CD4-positive, alpha-beta T cell (primary cell): ENCODE results near the gene NES. TPM values are rescaled to one million over a fixed set of nuclear protein-coding genes. Genes with fewer than 3 reads are reported as not detected.

Experiments used
- ATAC-seq: fragments of 200-7000 bp; cut with Tn5 transposase; one replicate; pipeline ENCODE4 v1.10.0; 2022; ENCODE audit warnings: mild to moderate bottlenecking; ENCODE audit not compliant: poor library complexity
- CTCF ChIA-PET: fragments of 350-600 bp; sonication (Branson Sonifier 250); formaldehyde crosslinking; loops from one replicate; lab custom pipeline; 2021; ENCODE audit warnings: antibody characterized with exemption, inconsistent platforms; lab: Charles Lee
- POLR2A ChIA-PET: fragments of 350-600 bp; sonication (Branson Sonifier 250); formaldehyde crosslinking; loops from one replicate; lab custom pipeline; 2021; ENCODE audit warnings: antibody characterized with exemption, inconsistent platforms; lab: Charles Lee
- DNase-seq, 14 experiments: peaks; one replicate each; pipeline ENCODE4 v3.0.0-alpha.2; 2013 to 2020; ENCODE audit warnings: mixed read lengths in 2 of 14
- H3K27ac ChIP-seq, 2 donors: one replicate each; pipeline versions ENCODE4 v1.5.1 to v1.7.0; 2013; ENCODE audit warnings: low read length in 2 of 2, low read depth in 1 of 2, mild to moderate bottlenecking in 1 of 2
- H3K27me3 ChIP-seq, 2 experiments: 1 replicate in 1 of 2; 2 replicates in 1 of 2; pipeline versions ENCODE4 v1.6.1 to v1.7.0; 2013; ENCODE audit warnings: low read length in 2 of 2, control low read depth in 1 of 2, mild to moderate bottlenecking in 1 of 2, moderate library complexity in 1 of 2; ENCODE audit not compliant: insufficient read depth in 2 of 2, control insufficient read depth in 1 of 2
- H3K36me3 ChIP-seq: one replicate; pipeline ENCODE4 v1.6.1; 2013; ENCODE audit warnings: low read length, control low read depth; ENCODE audit not compliant: insufficient read depth
- H3K4me1 ChIP-seq: one replicate; pipeline ENCODE4 v1.6.1; 2013; ENCODE audit warnings: low read length, control low read depth; ENCODE audit not compliant: insufficient read depth
- H3K4me3 ChIP-seq: one replicate; pipeline ENCODE4 v1.5.1; 2013; ENCODE audit warnings: mild to moderate bottlenecking, low read length, moderate library complexity
- H3K9me3 ChIP-seq, 2 experiments: 1 replicate in 1 of 2; 2 replicates in 1 of 2; pipeline versions ENCODE4 v1.6.1 to v1.7.0; 2013; ENCODE audit warnings: low read length in 2 of 2, mild to moderate bottlenecking in 2 of 2, control low read depth in 1 of 2, moderate library complexity in 1 of 2; ENCODE audit not compliant: control insufficient read depth in 1 of 2, insufficient read depth in 1 of 2
- H3K27ac Mint-ChIP-seq: one replicate; pipeline ENCODE4 v1.8.0; 2020; ENCODE audit warnings: mixed read lengths
- H3K27me3 Mint-ChIP-seq: one replicate; pipeline ENCODE4 v1.8.0; 2021; ENCODE audit warnings: mixed read lengths
- H3K36me3 Mint-ChIP-seq: one replicate; pipeline ENCODE4 v1.8.0; 2021; ENCODE audit warnings: low read depth, mixed read lengths
- H3K4me1 Mint-ChIP-seq: one replicate; pipeline ENCODE4 v1.8.0; 2021; ENCODE audit warnings: low read depth, mixed read lengths
- H3K4me3 Mint-ChIP-seq: one replicate; pipeline ENCODE4 v1.8.0; 2020; ENCODE audit warnings: mild to moderate bottlenecking, mixed read lengths
- H3K9me3 Mint-ChIP-seq: one replicate; pipeline ENCODE4 v1.8.0; 2020; ENCODE audit warnings: mixed read lengths
- intact Hi-C, 2 experiments: fragments of 100-400 bp; cut with DNase I in 1 of 2; cut with micrococcal nuclease in 1 of 2; formaldehyde crosslinking; loops; one replicate each; pipeline versions ENCODE4 v1.15.1 to v1.9.0; 2023 to 2025; cut with DNase I, micrococcal nuclease
- total RNA-seq, 174 experiments: library from RNA in 2 of 174; stranded (reverse) in 2 of 174; gene quantifications; one replicate each; pipeline ENCODE4 v1.2.3 and lab custom pipeline; 2021 to 2026
- TF ChIP-seq, protein P1 (sequence below): fragments of 200-600 bp; IDR thresholded peaks from one replicate; pipeline ENCODE4 v1.8.0; 2022; ENCODE audit warnings: antibody characterized with exemption, mild to moderate bottlenecking

The NES gene
- total RNA-seq, 2 experiments from 2014 or later: not detected

DNA sequence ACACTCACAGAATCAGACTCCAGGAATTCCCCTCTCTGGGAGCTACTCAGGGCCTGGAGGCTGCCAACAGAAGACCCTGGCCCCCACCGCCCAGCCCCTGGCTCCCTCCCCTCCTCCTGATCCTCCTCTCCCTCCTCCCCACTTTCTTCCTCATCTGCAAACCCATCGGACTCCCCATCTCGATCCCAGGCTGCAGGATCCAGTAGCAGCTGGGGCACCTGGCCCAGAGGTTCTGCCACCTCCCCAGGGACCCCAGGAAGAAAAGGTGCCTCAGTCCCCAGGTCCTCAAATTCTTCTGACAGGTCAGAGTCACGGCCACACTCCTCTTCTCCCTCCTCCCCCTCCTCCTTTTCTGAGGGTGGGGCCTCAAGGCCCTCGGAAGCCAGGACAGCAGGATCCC is 7.4 kb downstream of the NES start:
- Mint-ChIP-seq H3K27me3 (peaks cover 25% of the 10 kb centered on the region), H3K4me1 (no peaks in the 10 kb centered on the region), H3K9me3 (no peaks in the 10 kb centered on the region), H3K4me3 (no peak overlapping the region), H3K27ac (no peak overlapping the region), H3K36me3 (no peaks in the 10 kb centered on the region)
- intact Hi-C loops: no loop called here
- H3K27me3 ChIP-seq: peaks cover 4 to 6% of the 10 kb centered on the region in 2 experiments
- TF ChIP-seq, protein P1, sequence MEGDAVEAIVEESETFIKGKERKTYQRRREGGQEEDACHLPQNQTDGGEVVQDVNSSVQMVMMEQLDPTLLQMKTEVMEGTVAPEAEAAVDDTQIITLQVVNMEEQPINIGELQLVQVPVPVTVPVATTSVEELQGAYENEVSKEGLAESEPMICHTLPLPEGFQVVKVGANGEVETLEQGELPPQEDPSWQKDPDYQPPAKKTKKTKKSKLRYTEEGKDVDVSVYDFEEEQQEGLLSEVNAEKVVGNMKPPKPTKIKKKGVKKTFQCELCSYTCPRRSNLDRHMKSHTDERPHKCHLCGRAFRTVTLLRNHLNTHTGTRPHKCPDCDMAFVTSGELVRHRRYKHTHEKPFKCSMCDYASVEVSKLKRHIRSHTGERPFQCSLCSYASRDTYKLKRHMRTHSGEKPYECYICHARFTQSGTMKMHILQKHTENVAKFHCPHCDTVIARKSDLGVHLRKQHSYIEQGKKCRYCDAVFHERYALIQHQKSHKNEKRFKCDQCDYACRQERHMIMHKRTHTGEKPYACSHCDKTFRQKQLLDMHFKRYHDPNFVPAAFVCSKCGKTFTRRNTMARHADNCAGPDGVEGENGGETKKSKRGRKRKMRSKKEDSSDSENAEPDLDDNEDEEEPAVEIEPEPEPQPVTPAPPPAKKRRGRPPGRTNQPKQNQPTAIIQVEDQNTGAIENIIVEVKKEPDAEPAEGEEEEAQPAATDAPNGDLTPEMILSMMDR: no peak
- no peak for ATAC-seq
- no peak for DNase-seq
- no peaks in the 10 kb centered on the region for H3K9me3 ChIP-seq
- no peak overlapping the region for H3K27ac ChIP-seq
- H3K4me1 ChIP-seq: no peaks in the 10 kb centered on the region
- H3K4me3 ChIP-seq: no peak overlapping the region
- POLR2A ChIA-PET: no interaction called here
- CTCF ChIA-PET: no interaction called here
- H3K36me3 ChIP-seq: no peaks in the 10 kb centered on the region

DNA sequence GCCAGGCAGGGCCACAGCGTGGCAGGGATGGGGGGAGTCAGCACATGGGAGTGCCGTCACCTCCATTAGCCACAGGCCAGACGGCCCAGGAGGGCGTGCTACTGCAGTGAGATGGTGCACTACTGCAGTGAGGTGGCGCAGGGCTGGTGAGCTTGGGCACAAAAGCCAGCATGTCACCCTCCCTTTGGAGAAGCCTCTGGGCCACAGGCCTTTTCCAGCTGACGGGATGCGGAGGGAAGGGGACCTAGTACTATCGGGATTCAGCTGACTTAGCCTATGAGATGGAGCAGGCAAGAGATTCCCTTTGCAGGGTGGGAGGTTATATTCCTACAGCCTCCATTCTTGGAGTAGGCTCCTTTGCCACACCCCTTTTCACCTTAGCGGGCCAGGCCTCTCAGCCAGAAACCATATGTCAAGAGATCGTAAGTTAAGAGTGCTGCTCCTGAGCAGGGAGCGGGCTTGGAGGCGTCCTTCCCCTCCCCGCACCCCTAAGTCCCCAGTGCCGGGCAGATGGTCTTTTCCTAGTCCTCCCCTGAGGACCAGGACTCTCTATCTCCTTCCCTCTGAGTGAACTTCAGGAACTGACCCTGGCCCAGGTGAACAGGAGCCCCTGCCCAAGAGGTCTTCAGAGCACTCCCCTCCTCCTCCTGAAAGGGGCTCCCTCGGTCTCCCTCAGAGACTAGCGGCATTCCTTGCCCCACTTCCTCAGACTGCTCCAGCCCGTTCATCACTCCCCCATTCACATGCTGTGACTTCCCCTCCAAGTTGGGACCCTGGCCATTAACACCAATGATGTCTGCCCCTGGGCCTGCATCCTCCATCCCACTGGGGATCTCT is 8.2 kb downstream of the NES start:
- H3K36me3 Mint-ChIP-seq: no peaks in the 10 kb centered on the region
- Histone ChIP-seq H3K4me1 (no peaks in the 10 kb centered on the region), H3K4me3 (no peak overlapping the region), H3K27ac (no peak overlapping the region), H3K36me3 (no peaks in the 10 kb centered on the region), H3K9me3 (no peaks in the 10 kb centered on the region), H3K27me3 (no peaks in the 10 kb centered on the region)
- H3K4me1 Mint-ChIP-seq: no peaks in the 10 kb centered on the region
- H3K9me3 Mint-ChIP-seq: no peaks in the 10 kb centered on the region
- no peak overlapping the region for H3K27ac Mint-ChIP-seq
- ChIA-PET POLR2A (no interaction called here), CTCF (no interaction called here)
- DNase-seq (no peak), ATAC-seq (no peak)
- no peak overlapping the region for H3K4me3 Mint-ChIP-seq
- peaks cover 20% of the 10 kb centered on the region for H3K27me3 Mint-ChIP-seq
- TF ChIP-seq, protein P1: no peak
- intact Hi-C loops: no loop called here

DNA sequence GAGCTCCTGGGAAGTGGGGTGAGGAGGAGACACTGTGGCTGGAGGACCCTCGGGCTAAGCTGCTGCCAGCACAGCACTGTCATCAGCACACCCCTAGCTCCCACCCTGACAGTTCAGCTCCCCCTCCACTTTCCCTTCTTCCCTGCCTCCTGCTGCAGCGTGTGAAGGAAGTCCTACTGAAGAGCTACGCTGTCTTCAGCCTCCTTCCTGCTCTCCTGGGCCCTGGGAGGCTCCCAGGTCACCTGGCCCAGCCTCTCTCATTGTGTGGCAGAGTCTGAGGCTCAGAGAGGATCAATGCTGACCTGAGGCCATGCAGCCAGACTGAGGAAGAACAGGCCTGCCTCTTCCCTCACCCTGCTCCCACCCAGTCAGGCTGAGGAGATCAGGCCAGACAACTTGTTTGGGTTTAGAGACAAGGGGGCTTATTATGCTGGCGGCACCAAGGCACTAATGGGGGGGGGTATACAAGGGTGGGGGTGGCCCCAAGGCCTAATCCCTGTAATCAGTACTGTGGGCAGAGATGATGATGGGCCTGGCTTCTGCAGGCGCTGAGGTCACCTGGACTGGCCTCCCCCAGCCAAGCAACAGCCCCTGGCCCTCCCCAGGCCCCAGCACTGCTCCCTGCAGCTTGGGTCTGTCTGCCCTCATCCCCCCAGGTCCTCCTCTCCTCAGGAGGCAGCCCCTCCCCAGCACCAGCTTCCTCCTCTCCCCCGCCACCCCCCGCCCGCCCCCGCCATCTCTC is 9.1 kb downstream of the NES start:
- Mint-ChIP-seq H3K4me3 (no peak overlapping the region), H3K4me1 (no peaks in the 10 kb centered on the region), H3K36me3 (no peaks in the 10 kb centered on the region), H3K27ac (no peak overlapping the region), H3K9me3 (no peaks in the 10 kb centered on the region), H3K27me3 (peaks cover 11% of the 10 kb centered on the region)
- no peak overlapping the region for H3K4me3 ChIP-seq
- no peaks in the 10 kb centered on the region for H3K4me1 ChIP-seq
- TF ChIP-seq, protein P1: no peak
- no peaks in the 10 kb centered on the region for H3K27me3 ChIP-seq
- DNase-seq (no peak), ATAC-seq (no peak)
- intact Hi-C loops: no loop called here
- CTCF ChIA-PET: no interaction called here
- no peak overlapping the region for H3K27ac ChIP-seq
- H3K9me3 ChIP-seq: no peaks in the 10 kb centered on the region
- no peaks in the 10 kb centered on the region for H3K36me3 ChIP-seq
- POLR2A ChIA-PET: no interaction called here
